ENCODE measurements around the gene ZNG1A.
"Not testable (repeated sequence)": the region's sequence is repeated elsewhere in the genome, so short reads cannot be mapped to it uniquely, and the experiment has no call there.

- not testable (repeated sequence) for TF ChIP-seq CTCF (IDR thresholded peaks at IDR 0.05); EZH2 (IDR thresholded peaks at IDR 0.05; ENCODE audit: borderline replicate concordance, insufficient read depth, low read depth, low read length, poor library complexity, severe bottlenecking)
Observed at GRCh38 chr9:169757-170156, 9.1 kb downstream of the ZNG1A start.
